Prostate gland (tissue), 2 donors: ENCODE measurements around the gene ADAMTS7. TPM values are rescaled to one million over a fixed set of nuclear protein-coding genes. Genes with fewer than 3 reads are reported as not detected.
A peak's percentile ranks its signal among the peaks of the same experiment; 100 is the strongest.

ENCODE experiments used
- DNase-seq: peaks from one replicate; pipeline ENCODE4 v3.0.0-alpha.2; 2019; ENCODE audit warnings: low spot score
- H3K27ac ChIP-seq, 2 donors: fragments of 200-600 bp; sonication (generic); 2 replicates each; pipeline ENCODE4 v1.5.1; 2017 to 2019
- H3K27me3 ChIP-seq: fragments of 200-600 bp; sonication (generic); replicated peaks from 2 replicates; pipeline ENCODE4 v1.5.1; 2019; ENCODE audit not compliant: insufficient read depth
- H3K36me3 ChIP-seq, 2 donors: fragments of 200-600 bp; sonication (generic); 1 replicate in 1 of 2; 2 replicates in 1 of 2; pipeline versions ENCODE4 v1.5.1 to v1.8.1; 2017 to 2019
- H3K4me1 ChIP-seq: fragments of 200-600 bp; sonication (generic); replicated peaks from 2 replicates; pipeline ENCODE4 v1.5.1; 2019
- H3K4me3 ChIP-seq, 2 donors: fragments of 200-600 bp; sonication (generic); 2 replicates each; pipeline ENCODE4 v1.5.1; 2017 to 2019
- H3K9me3 ChIP-seq: fragments of 200-600 bp; sonication (generic); 2 replicates; pipeline ENCODE4 v1.5.1; 2017
- POLR2A ChIP-seq: fragments of 450-650 bp; IDR thresholded peaks from one replicate; pipeline ENCODE4 v1.6.1; 2016; ENCODE audit warnings: antibody characterized with exemption, mild to moderate bottlenecking
- POLR2AphosphoS5 ChIP-seq: sonication (generic); formaldehyde crosslinking; IDR thresholded peaks from one replicate; pipeline ENCODE4 v1.6.1; 2017; ENCODE audit warnings: antibody characterized with exemption
- WGBS: methylation state at CpG from one replicate; pipeline ENCODE4 v1.1.5; 2018; 5-methylcytosine and 5-hydroxymethylcytosine counted together
- intact Hi-C: fragments of 100-400 bp; cut with DNase I; formaldehyde crosslinking; loops from one replicate; pipeline ENCODE4 v1.14.2; 2022
- small RNA-seq, 2 donors: library from RNA; depleted of rRNA; stranded (forward); fragments of <200 nt; gene quantifications; one replicate each; pipeline ENCODE3, GENCODE V24; 2016
- total RNA-seq, 2 donors: library from RNA; depleted of rRNA; stranded (reverse); fragments of >200 nt; gene quantifications; one replicate each; pipeline ENCODE4 v1.1.0, GENCODE V29; 2016
- TF ChIP-seq, protein P1 (sequence below), 4 experiments: fragments of 200-600 bp in 2 of 4; fragments of 450-650 bp in 2 of 4; sonication (generic) in 2 of 4; IDR thresholded peaks; 1 replicate in 3 of 4; 2 replicates in 1 of 4; pipeline ENCODE4 v1.5.1; 2016 to 2019; ENCODE audit warnings: antibody characterized with exemption in 4 of 4, mild to moderate bottlenecking in 2 of 4, moderate library complexity in 2 of 4

The ADAMTS7 gene
- total RNA-seq, 2 donors from 2014 or later = 1.6 to 7.8 TPM

DNA sequence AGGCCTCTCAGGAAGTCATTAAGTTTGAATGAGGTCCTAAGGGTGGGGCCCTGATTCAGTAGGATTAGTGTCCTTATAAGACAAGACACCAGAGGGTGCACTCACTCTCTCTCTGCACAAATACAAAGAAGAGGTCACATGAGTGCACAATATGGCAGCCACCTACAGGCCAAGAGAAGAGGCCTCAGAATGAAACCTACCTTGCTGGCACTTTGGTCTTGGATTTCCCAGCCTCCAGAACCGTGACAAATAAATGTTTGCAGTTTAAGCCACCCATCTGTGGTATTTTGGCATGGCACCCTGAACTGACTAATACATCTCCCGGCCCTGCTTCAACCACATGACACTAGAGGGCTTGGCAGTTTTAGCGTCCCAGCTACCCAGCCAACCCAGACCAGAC lies 96.4 kb downstream of the ADAMTS7 start:
- 87% methylated on average over 3 of the region's 3 CpGs for WGBS
- Histone ChIP-seq H3K4me3 (no peak overlapping the region), H3K36me3 (no peaks in the 10 kb centered on the region), H3K27me3 (no peaks in the 10 kb centered on the region), H3K4me1 (no peaks in the 10 kb centered on the region), H3K9me3 (no peaks in the 10 kb centered on the region), H3K27ac (no peak overlapping the region)
- TF ChIP-seq, protein P1, sequence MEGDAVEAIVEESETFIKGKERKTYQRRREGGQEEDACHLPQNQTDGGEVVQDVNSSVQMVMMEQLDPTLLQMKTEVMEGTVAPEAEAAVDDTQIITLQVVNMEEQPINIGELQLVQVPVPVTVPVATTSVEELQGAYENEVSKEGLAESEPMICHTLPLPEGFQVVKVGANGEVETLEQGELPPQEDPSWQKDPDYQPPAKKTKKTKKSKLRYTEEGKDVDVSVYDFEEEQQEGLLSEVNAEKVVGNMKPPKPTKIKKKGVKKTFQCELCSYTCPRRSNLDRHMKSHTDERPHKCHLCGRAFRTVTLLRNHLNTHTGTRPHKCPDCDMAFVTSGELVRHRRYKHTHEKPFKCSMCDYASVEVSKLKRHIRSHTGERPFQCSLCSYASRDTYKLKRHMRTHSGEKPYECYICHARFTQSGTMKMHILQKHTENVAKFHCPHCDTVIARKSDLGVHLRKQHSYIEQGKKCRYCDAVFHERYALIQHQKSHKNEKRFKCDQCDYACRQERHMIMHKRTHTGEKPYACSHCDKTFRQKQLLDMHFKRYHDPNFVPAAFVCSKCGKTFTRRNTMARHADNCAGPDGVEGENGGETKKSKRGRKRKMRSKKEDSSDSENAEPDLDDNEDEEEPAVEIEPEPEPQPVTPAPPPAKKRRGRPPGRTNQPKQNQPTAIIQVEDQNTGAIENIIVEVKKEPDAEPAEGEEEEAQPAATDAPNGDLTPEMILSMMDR (IDR thresholded peaks at IDR 0.05) = no peak
- no peak for TF ChIP-seq POLR2A
- no peak for TF ChIP-seq POLR2AphosphoS5
- no peak for DNase-seq
- intact Hi-C loops = no loop called here

DNA sequence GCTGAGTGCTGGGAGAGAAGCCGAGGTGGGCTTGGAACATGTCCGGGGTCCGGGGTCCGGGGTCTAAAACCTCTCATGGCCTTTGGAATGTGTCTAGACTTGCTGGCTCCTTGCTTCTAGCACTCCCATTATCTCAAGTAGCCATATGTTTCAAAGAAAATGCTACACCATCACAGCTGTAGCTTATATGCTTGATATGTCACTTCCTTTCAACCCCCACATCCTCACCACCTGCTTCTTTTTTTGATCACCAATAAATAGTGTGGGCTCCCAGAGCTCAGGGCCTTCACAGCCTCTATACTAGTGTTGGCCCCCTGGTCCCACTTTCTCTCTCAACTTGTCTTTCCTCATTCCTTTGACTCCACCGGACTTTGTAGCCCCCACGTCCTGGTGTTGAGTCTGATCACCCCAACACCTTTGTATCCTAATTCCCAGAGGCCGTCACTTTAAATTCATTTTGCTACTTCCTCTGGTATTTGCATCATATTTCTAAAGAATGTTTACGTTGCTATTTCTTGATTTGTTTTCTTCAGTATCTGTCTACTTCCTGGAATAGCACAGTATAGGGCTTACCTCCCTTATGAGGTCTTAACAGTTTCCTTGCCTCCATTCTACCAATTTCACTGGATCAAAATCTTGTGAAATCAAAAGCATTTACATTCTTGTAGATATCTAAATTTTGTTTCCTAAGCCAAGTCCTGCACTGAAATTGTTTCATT lies 98.3 kb downstream of the ADAMTS7 start:
- WGBS = 67% methylated on average over 8 of the region's 8 CpGs
- H3K27me3 ChIP-seq = no peaks in the 10 kb centered on the region
- no peak for DNase-seq
- no peaks in the 10 kb centered on the region for H3K9me3 ChIP-seq
- TF ChIP-seq, protein P1 (IDR thresholded peaks at IDR 0.05) = no peak
- TF ChIP-seq POLR2AphosphoS5 (no peak), POLR2A (no peak)
- H3K27ac ChIP-seq = no peak overlapping the region
- H3K4me3 ChIP-seq = no peak overlapping the region
- intact Hi-C loops = no loop called here
- H3K4me1 ChIP-seq = no peaks in the 10 kb centered on the region
- no peaks in the 10 kb centered on the region for H3K36me3 ChIP-seq

DNA sequence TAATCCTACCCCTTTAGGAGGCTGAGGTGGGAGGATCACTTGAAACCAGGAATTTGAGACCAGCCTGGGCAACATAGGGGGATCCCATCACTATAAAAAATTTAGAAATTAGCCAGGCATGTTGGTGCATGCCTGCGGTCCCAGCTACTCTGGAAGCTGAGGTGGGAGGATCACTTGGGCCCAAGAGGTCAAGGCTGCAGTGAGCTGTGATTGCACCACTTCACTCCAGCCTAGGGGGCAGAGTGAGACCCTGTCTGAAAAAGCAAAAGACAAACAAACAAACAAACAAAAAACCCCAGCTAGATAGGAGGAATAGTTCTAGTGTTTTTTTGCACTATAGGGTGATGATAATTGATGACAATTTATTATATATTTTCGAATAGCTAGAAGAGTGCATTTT lies 99.6 kb downstream of the ADAMTS7 start:
- no peak for DNase-seq
- Histone ChIP-seq H3K27ac (no peak overlapping the region), H3K9me3 (no peaks in the 10 kb centered on the region), H3K27me3 (no peaks in the 10 kb centered on the region), H3K4me1 (no peaks in the 10 kb centered on the region), H3K4me3 (no peak overlapping the region), H3K36me3 (no peaks in the 10 kb centered on the region)
- no peak for TF ChIP-seq POLR2AphosphoS5
- no peak for TF ChIP-seq POLR2A
- TF ChIP-seq, protein P1 (IDR thresholded peaks at IDR 0.05) = no peak
- 90% methylated on average over 2 of the region's 2 CpGs for WGBS
- intact Hi-C loops = no loop called here

DNA sequence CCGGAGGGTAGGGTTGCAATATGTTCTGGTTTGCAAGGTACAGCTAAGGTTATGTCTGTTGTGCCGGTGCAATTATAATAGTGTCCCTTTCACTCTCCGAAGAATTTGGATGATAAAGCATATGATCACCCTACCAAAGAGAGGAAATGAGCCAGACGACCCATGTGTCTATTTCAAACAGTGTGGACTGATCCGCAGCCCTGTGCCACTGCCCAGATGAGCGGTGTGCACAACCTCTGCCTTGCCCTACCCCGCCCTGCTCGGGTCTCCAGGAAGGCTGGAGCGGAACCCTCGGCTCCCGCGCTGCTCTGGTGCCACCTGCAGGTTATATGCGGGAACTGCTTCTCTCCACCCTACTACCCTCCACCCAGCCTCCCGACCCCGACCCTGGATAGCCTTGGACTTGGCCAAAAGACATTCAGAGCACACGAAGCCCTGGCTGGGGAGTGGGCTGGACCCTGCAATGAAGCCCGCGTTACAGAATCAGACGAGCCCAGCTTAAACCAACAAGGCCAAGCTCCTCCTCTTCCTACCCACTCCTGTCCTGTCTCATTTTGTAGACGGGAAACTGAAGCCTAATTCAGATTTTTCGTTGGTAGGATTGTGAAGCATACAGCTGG lies 101.9 kb downstream of the ADAMTS7 start:
- no peaks in the 10 kb centered on the region for H3K27me3 ChIP-seq
- TF ChIP-seq POLR2AphosphoS5 = no peak
- TF ChIP-seq, protein P1 (IDR thresholded peaks at IDR 0.05) = peak; percentile 71 to 85 (median 73)
- H3K27ac ChIP-seq = no peak overlapping the region
- WGBS = 6% methylated on average over 21 of the region's 21 CpGs
- no peaks in the 10 kb centered on the region for H3K36me3 ChIP-seq
- no peaks in the 10 kb centered on the region for H3K9me3 ChIP-seq
- DNase-seq = peak; percentile 33
- intact Hi-C loops = loop anchor here (1.0 kb wide), 1 partner anchor 89 kb away; the partner anchor contains the start of gene CHRNA3
- H3K4me3 ChIP-seq = no peak overlapping the region
- no peaks in the 10 kb centered on the region for H3K4me1 ChIP-seq

Small RNA genes lying within 50 kb of the gene (small RNA-seq; reads per million reads assigned to genes)
- gene AC022748.3 = 0 reads per million in 2 donors

Other genes with a start within 250 kb of the ADAMTS7 start
- 1 to 10 TPM; 1.9 to 2.0 TPM for gene CHRNA5, start 245.9 kb downstream of the ADAMTS7 start, total RNA-seq
- gene CHRNA3, start 190.5 kb downstream of the ADAMTS7 start, total RNA-seq = under 1 TPM; 0.23 to 0.97 TPM
- 1 to 10 TPM in 1 of 2 donors, not detected in 1; 3.0 TPM for gene CHRNB4, start 170.3 kb downstream of the ADAMTS7 start, total RNA-seq
- gene MORF4L1, start 61.4 kb upstream of the ADAMTS7 start, total RNA-seq = 100 to 1,000 TPM; 151 to 304 TPM
- gene CTSH, start 133.6 kb upstream of the ADAMTS7 start, total RNA-seq = 100 to 1,000 TPM; 257 to 415 TPM